NCI-H2227 (cell line): ENCODE results near the gene SOD2.
"Not testable (repeated sequence)": the region's sequence is repeated elsewhere in the genome, so short reads cannot be mapped to it uniquely, and the experiment has no call there.

Experiments used
- DNase-seq: peaks from one replicate; lab custom pipeline; 2025; ENCODE audit not compliant: unreplicated experiment; lab: John Stamatoyannopoulos, UW

The SOD2 gene

DNA sequence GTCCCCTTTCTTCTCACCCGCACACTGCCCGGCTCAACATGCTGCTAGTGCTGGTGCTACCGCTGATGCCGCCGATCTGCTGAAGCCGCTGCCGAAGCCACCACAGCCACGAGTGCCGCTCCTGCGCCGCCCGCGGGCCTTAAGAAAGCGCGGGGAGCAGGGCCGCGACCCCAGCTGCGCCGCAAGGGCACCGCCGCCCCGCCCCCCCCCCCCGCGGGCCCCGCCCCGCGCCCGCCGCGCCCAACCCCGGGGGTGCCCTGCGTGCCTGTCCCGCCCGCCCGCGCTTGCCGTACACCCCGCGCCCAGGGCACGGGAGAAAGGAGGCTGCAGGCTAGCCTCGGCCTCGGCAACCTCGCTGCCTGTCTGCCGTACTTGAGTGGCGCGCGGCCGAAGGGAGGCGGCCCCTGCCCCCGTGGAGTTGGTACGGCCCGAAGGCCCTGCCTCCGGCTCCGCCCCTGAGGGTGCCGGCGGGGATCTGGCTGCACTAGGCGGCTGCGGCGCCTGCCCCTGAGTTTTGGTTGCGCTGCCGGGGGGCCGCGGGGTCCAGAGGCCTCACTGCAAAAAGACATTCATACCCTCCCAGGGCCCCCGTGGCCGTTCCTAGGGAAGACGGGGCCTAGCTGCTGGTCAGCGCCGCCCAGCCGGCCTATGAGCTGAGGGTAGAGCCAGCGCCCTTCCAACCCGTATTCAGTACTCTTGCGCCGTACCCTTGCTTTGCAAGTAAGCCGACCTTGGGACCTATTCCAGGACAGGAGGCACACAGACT, at the start of gene SOD2:
Gene SOD2, minus strand, starts transcription at position 114 of the 766 bp plus-strand sequence. Its CDS starts 74 bp downstream, at position 40.
- DNase-seq, result peak; percentile 86

DNA sequence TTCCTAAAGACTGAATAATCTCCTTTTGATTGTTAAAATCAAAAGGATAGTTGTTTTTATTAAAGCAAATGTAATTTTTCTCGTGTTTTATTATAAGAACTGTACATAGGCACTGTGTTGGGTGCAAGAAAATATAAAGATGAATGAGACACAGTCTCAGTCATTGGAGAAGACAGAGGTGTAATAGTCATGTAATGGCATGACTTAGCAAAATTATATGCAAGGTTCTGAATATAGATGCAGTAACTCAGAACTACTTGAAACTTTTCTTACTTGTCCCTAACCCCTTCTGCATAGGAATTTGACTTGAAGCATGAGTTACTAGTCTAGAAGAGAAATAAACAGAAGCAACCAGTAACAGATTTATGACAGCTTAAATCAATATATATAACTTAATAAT, 49.1 kb upstream of the SOD2 start:
- no peak for DNase-seq

DNA sequence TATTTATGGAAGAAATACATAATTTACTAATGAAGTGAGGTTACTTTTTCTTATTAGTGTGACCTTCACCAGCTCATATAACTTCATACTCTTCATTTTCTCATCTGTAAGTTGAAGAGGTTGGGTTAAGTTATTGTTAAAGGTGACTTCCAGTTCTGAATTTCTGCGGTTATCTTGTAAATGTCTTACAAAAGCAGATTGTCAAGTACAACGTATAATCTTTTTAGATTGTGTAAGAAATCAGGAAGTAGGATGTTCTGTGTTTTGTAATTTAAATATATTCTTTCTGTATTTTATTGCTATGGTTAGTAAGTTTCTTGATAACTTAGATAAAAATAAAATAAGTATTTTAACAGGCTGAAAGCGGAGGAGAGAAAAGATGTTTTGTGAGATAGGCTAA, 46.3 kb upstream of the SOD2 start:
- no peak for DNase-seq

DNA sequence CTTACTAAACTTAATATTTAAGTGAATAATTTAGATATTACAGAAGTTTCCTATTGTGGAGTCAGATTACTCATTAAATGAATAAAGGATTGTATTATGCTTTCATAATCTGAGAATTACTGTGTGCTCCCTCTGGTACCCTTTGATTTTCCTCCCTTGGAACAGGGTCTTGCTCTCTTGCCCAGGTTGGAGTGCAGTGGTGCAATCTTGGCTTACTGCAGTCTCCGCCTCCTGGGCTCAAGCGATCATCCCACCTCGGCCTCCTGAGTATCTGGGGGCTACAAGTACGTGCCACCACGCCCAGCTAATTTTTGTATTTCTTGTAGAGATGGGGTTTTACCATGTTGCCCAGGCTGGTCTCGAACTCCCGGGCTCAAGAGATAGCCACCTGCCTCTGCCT, 43.9 kb upstream of the SOD2 start:
- DNase-seq, result no peak

DNA sequence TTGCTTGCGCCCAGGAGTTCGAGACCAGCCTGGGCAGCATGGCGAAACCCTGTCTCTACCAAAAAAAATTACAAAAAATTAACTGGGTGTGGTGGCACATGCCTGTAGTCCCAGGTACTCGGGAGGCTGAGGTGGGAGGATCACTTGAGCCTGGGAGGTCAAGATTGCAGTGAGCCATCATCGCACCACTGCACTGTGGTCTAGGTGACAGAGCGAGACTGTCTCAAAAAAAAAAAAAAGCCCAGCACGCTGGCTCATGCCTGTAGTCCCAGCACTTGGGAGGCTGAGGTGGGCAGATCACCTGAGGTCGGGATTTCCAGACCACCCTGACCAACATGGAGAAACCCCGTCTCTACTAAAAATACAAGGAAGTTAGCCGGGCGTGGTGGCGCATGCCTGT, 40.4 kb upstream of the SOD2 start:
- DNase-seq, result not testable (repeated sequence)

DNA sequence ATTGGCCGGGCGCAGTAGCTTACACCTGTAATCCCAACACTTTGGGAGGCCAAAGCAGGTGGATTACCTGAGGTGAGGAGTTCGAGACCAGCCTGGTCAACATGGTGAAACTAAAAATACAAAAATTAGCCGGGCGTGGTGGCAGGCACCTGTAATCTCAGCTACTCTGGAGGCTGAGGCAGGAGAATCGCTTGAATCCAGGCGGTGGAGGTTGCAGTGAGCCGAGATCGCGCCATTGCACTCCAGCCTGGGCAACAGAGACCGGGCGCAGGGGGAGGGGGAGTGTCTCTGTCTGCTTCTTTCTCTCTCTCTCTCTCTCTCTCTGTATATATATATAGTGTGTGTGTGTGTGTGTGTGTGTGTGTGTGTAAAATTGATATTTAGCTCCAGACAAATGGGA, 39.5 kb upstream of the SOD2 start:
- not testable (repeated sequence) for DNase-seq

- no peak for DNase-seq
These were observed 37.3 kb upstream of the SOD2 start for GRCh38 chr6:159730332-159730676.

DNA sequence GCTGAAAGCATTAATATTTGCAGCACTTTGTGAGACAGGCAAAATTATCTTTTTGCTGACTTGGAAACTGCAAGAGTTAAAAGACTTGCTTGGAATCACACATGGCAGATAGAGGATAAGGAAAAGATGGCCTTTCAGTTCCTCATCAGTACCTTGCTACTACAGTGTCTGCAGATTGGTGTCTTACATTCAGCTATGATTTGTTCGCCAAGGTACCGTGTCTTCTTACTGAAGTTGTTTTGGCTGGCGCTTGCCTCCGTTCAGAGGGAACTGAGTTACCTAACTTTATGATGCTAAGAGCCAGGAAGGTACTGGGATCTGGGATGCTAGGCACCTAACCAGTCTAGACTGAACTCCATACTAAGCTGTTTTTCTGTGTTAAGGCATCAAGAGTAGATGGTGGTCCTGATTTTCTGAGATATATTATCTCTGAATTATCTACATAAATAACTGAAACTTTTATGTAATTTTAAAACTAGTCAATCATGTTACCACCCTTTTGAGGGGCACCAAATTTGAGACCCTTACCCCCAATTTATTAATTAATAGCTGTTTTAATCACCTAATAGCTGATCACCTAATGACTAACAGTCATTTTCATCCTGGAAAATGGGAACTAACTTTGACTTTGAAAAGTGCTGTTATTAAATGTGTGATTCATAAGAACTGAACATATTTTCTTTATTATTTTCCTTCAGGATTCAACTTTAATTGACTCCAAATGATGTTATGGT, 36.7 kb upstream of the SOD2 start:
- no peak for DNase-seq

- no peak for DNase-seq
These were observed 35.5 kb upstream of the SOD2 start for GRCh38 chr6:159728531-159728964.

DNA sequence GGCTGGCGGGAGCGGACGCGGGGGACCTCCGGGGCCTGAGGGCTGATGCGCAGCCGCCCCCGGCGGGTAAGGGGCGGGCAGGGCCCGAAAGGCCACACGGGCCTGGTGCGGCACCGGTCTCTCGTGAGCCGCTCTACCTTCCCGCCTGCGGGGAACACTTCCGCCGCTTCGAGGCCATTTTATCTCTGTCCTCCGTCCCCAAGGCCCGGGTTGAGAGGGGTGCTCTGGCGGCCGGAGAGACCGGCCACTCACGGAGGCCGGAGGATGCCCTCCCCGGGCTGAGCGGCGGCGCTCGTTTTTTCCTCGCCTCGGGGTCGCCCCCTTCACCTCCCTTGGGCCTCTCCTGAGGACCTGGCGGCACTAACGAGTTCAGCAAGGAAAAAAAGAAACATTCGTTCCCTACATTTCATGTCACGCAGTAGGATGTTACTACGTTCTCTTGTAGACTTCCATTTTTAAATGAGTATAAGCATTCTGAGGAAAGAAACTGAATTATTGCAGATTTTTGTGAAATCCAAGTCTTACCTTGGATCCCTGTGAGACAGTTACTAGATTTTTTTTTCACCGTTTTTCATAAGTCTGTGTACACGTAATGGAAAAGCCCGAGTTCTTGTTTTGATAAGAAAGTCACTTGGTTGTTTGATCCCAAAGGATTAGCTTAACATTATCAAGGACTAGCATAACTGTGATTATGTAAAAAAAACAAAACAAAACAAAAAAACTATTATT, 34.8 kb upstream of the SOD2 start:
- peak; percentile 68 for DNase-seq

GRCh38 chr6:159726918-159727716, 34.1 kb upstream of the SOD2 start, which contains the start of gene WTAP:
TSS of gene WTAP (plus strand) at chr6:159727506. CDS start at chr6:159736266, 8,760 bp downstream.
- DNase-seq, result peak; percentile 95

- DNase-seq, result peak; percentile 83
These were observed 33.3 kb upstream of the SOD2 start for GRCh38 chr6:159726255-159726917.

GRCh38 chr6:159725208-159725607, 32.2 kb upstream of the SOD2 start:
- DNase-seq, result not testable (repeated sequence)

GRCh38 chr6:159724778-159725177, 31.7 kb upstream of the SOD2 start:
- DNase-seq, result no peak

- DNase-seq, result no peak
These were observed 30.2 kb upstream of the SOD2 start for GRCh38 chr6:159723259-159723658.

GRCh38 chr6:159722655-159723054, 29.6 kb upstream of the SOD2 start:
- no peak for DNase-seq

DNA sequence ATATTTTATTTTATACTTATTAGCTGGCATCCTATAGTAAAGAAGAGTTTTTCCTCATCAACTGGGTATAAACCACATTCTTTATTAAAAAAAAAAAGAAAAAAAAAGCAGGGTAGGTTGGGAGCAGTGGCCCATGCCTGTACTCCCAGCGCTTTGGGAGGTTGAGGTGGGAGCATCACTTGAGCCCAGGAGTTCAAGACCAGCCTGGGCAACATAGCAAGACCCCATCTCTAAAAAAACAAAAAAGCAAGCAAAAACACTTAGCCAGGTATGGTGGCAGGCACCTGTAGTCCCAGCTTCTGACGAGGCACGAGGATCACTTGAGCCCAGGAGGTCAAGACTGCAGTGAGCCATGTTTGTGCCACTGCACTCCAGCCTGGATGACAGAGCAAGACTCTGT, 28.9 kb upstream of the SOD2 start:
- DNase-seq, result not testable (repeated sequence)

GRCh38 chr6:159720708-159721107, 27.7 kb upstream of the SOD2 start:
- DNase-seq, result peak; percentile 39

- DNase-seq, result no peak
These were observed 26.2 kb upstream of the SOD2 start for GRCh38 chr6:159719287-159719686.

DNA sequence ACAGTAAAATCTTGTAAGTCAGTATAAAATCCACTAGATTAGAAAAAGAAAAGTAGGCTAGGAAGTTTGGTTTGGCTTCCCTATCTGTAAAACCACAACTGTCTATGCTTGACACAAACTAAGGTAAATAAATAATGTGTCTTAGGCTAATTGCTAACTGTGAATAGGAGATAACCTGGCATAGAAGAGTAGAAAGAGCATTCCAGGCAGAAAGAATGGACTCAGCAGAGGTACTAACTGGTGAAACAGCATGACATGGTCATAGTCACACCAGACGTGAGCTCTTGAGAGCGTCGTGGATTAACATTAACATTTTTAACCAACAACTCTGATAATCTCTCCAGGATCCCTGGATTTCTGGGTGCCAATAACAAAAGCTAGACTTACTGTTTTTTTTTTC, 25.6 kb upstream of the SOD2 start:
- no peak for DNase-seq
